H1 (cell line): ENCODE data around the gene TLE3. TPM values are rescaled to one million over a fixed set of nuclear protein-coding genes. Genes with fewer than 3 reads are reported as not detected.
A peak's percentile ranks its signal among the peaks of the same experiment; 100 is the strongest.

Experiments used
- CTCF ChIA-PET: fragments of 300-600 bp; sonication (Branson Sonifier 250); formaldehyde crosslinking; loops from one replicate; lab custom pipeline; 2021; ENCODE audit not compliant: partially characterized antibody; lab: Charles Lee
- POLR2A ChIA-PET: fragments of 300-600 bp; sonication (Branson Sonifier 250); formaldehyde crosslinking; loops from one replicate; lab custom pipeline; 2021; ENCODE audit warnings: inconsistent platforms; ENCODE audit not compliant: partially characterized antibody; lab: Charles Lee
- DNase-seq, 2 experiments: peaks; one replicate each; pipeline versions ENCODE4 v3.0.0 to v3.0.0-alpha.2; 2010 to 2022; ENCODE audit warnings: low spot score in 2 of 2, low read depth in 1 of 2, mixed read lengths in 1 of 2
- FAIRE-seq: peaks from 2 replicates; lab custom pipeline; 2011; peaks lifted over from hg19 to GRCh38; lab: Jason Lieb, UNC
- H2AFZ ChIP-seq: 2 replicates; pipeline ENCODE4 v1.8.1; 2012; ENCODE audit warnings: low read length, inconsistent platforms
- H2AK5ac ChIP-seq: 2 replicates; pipeline ENCODE4 v1.6.1; 2013; ENCODE audit warnings: low read depth, low read length
- H2BK120ac ChIP-seq: replicated peaks from 2 replicates; pipeline ENCODE3; 2013; ENCODE audit warnings: low read depth, low read length, inconsistent platforms
- H2BK12ac ChIP-seq: 2 replicates; pipeline ENCODE4 v1.6.1; 2013; ENCODE audit warnings: low read depth, low read length
- H2BK15ac ChIP-seq: 2 replicates; pipeline ENCODE4 v1.6.1; 2013; ENCODE audit warnings: low read length
- H2BK20ac ChIP-seq: 2 replicates; pipeline ENCODE4 v1.6.1; 2013; ENCODE audit warnings: low read length
- H2BK5ac ChIP-seq: 2 replicates; pipeline ENCODE4 v1.6.1; 2013; ENCODE audit warnings: low read depth, low read length
- H3K14ac ChIP-seq: 2 replicates; pipeline ENCODE4 v1.6.1; 2013; ENCODE audit warnings: inconsistent platforms; ENCODE audit not compliant: insufficient read length
- H3K18ac ChIP-seq: 2 replicates; pipeline ENCODE4 v1.6.1; 2013; ENCODE audit warnings: low read length; ENCODE audit errors: extremely low read depth
- H3K23ac ChIP-seq: 2 replicates; pipeline ENCODE4 v1.6.1; 2013; ENCODE audit warnings: inconsistent platforms; ENCODE audit not compliant: insufficient read length
- H3K23me2 ChIP-seq: 2 replicates; pipeline ENCODE4 v1.6.1; 2013; ENCODE audit warnings: low read depth, low read length
- H3K27ac ChIP-seq: 2 replicates; pipeline ENCODE4 v1.6.1; 2011; ENCODE audit warnings: low read depth, low read length, inconsistent platforms
- H3K27me3 ChIP-seq, 4 experiments: replicated peaks in 1 of 4; 1 replicate in 1 of 4; 2 replicates in 3 of 4; pipeline versions ENCODE4 v1.6.1 to v1.8.1; 2011 to 2013; ENCODE audit warnings: low read length in 3 of 4, mild to moderate bottlenecking in 3 of 4, inconsistent platforms in 2 of 4, mixed read lengths in 2 of 4, moderate library complexity in 1 of 4; ENCODE audit not compliant: control insufficient read depth in 3 of 4, insufficient read depth in 3 of 4; ENCODE audit errors: extremely low read depth in 1 of 4
- H3K36me3 ChIP-seq, 4 experiments: 2 replicates each; pipeline versions ENCODE4 v1.6.1 to v1.8.1; 2011 to 2013; ENCODE audit warnings: mild to moderate bottlenecking in 4 of 4, low read length in 3 of 4, moderate library complexity in 2 of 4, control low read depth in 1 of 4, inconsistent platforms in 1 of 4; ENCODE audit not compliant: insufficient read depth in 4 of 4, control insufficient read depth in 2 of 4
- H3K4ac ChIP-seq: replicated peaks from 2 replicates; pipeline ENCODE3; 2013; ENCODE audit warnings: low read length, low read depth, mixed read lengths, inconsistent platforms; ENCODE audit not compliant: insufficient read length
- H3K4me1 ChIP-seq, 4 experiments: replicated peaks in 1 of 4; 1 replicate in 1 of 4; 2 replicates in 3 of 4; pipeline versions ENCODE4 v1.6.1 to v1.8.1; 2011 to 2013; ENCODE audit warnings: low read length in 3 of 4, inconsistent platforms in 2 of 4, mixed read lengths in 1 of 4; ENCODE audit not compliant: insufficient read depth in 4 of 4, control insufficient read depth in 3 of 4
- H3K4me2 ChIP-seq, 2 experiments: 2 replicates each; pipeline versions ENCODE4 v1.6.1 to v1.8.1; 2011 to 2013; ENCODE audit warnings: low read depth in 2 of 2, low read length in 2 of 2, control low read depth in 1 of 2, inconsistent platforms in 1 of 2, mild to moderate bottlenecking in 1 of 2; ENCODE audit not compliant: insufficient read depth in 1 of 2
- H3K4me3 ChIP-seq, 4 experiments: fragments of 200-600, 300-600 bp in 1 of 4; sonication (generic), shearing (Covaris generic), sonication (Bioruptor Twin) in 1 of 4; 2 replicates each; pipeline versions ENCODE4 v1.5.1 to v1.8.1; 2011 to 2016; ENCODE audit warnings: low read length in 4 of 4, low read depth in 3 of 4, control low read depth in 2 of 4, inconsistent platforms in 2 of 4, mild to moderate bottlenecking in 2 of 4, mixed read lengths in 1 of 4, moderate library complexity in 1 of 4; ENCODE audit not compliant: insufficient read depth in 2 of 4; ENCODE audit errors: extremely low read depth in 1 of 4
- H3K56ac ChIP-seq: replicated peaks from 2 replicates; pipeline ENCODE3; 2013; ENCODE audit warnings: low read depth, mild to moderate bottlenecking, mixed read lengths, low read length, inconsistent platforms; ENCODE audit not compliant: insufficient read length
- H3K79me1 ChIP-seq: 2 replicates; pipeline ENCODE4 v1.6.1; 2013; ENCODE audit warnings: low read depth, low read length, control low read depth
- H3K79me2 ChIP-seq, 2 experiments: 2 replicates each; pipeline versions ENCODE4 v1.6.1 to v1.8.1; 2012 to 2013; ENCODE audit warnings: low read length in 2 of 2, mild to moderate bottlenecking in 2 of 2, inconsistent platforms in 1 of 2; ENCODE audit not compliant: insufficient read depth in 2 of 2, control insufficient read depth in 1 of 2
- H3K9ac ChIP-seq, 4 experiments: replicated peaks in 1 of 4; 1 replicate in 1 of 4; 2 replicates in 3 of 4; pipeline versions ENCODE4 v1.6.1 to v1.8.1; 2011 to 2013; ENCODE audit warnings: low read depth in 3 of 4, low read length in 3 of 4, control low read depth in 2 of 4, mild to moderate bottlenecking in 2 of 4, moderate library complexity in 2 of 4, inconsistent platforms in 1 of 4; ENCODE audit errors: extremely low read depth in 1 of 4
- H3K9me3 ChIP-seq, 2 experiments: 2 replicates each; pipeline versions ENCODE4 v1.6.1 to v1.8.1; 2012 to 2013; ENCODE audit warnings: mild to moderate bottlenecking in 2 of 2, moderate library complexity in 2 of 2, control low read depth in 1 of 2, inconsistent platforms in 1 of 2, low read depth in 1 of 2, low read length in 1 of 2, mixed read lengths in 1 of 2; ENCODE audit not compliant: insufficient read depth in 2 of 2
- H4K20me1 ChIP-seq, 2 experiments: replicated peaks in 1 of 2; 2 replicates each; pipeline versions ENCODE3 to v1.8.1; 2011 to 2013; ENCODE audit warnings: inconsistent platforms in 2 of 2, low read length in 2 of 2, mild to moderate bottlenecking in 1 of 2; ENCODE audit not compliant: insufficient read depth in 2 of 2, control insufficient read depth in 1 of 2
- H4K5ac ChIP-seq: 2 replicates; pipeline ENCODE4 v1.6.1; 2013; ENCODE audit warnings: low read length, low read depth, mixed read lengths, inconsistent platforms; ENCODE audit not compliant: insufficient read length
- H4K8ac ChIP-seq: 2 replicates; pipeline ENCODE4 v1.8.0; 2013; ENCODE audit warnings: mild to moderate bottlenecking, moderate library complexity, low read length, inconsistent platforms; ENCODE audit not compliant: insufficient read depth; ENCODE audit errors: extremely low read depth
- H4K91ac ChIP-seq: replicated peaks from 2 replicates; pipeline ENCODE3; 2013; ENCODE audit warnings: low read length, mixed read lengths, inconsistent platforms; ENCODE audit not compliant: insufficient read length
- HDAC2 ChIP-seq, 2 experiments: fragments of 300-600 bp in 1 of 2; sonication (generic) in 1 of 2; IDR thresholded peaks; 2 replicates each; pipeline ENCODE4 v1.6.1; 2011 to 2012; ENCODE audit warnings: low read depth in 2 of 2, low read length in 2 of 2, mild to moderate bottlenecking in 2 of 2, moderate library complexity in 2 of 2, borderline replicate concordance in 1 of 2, inconsistent platforms in 1 of 2
- HDAC6 ChIP-seq: IDR thresholded peaks from one replicate; pipeline ENCODE4 v1.7.1; 2012; ENCODE audit warnings: low read depth, mild to moderate bottlenecking, inconsistent platforms, low read length, moderate library complexity
- POLR2A ChIP-seq, 2 experiments: IDR thresholded peaks; 1 replicate in 1 of 2; 2 replicates in 1 of 2; pipeline ENCODE4 v1.6.1; 2011; ENCODE audit warnings: low read depth in 2 of 2, low read length in 2 of 2, mild to moderate bottlenecking in 2 of 2; ENCODE audit errors: control extremely low read depth in 1 of 2
- WGBS, 2 experiments: shearing (Covaris generic) in 1 of 2; methylation state at CpG; one replicate each; pipeline versions ENCODE4 v1.1.6 to v1.1.7; 2013 to 2015; ENCODE audit warnings: low lambda C conversion rate in 2 of 2, mixed read lengths in 2 of 2, inconsistent platforms in 1 of 2, low coverage in 1 of 2, missing lambda C conversion rate in 1 of 2; ENCODE audit not compliant: insufficient replicate concordance in 2 of 2, insufficient coverage in 1 of 2, insufficient read length in 1 of 2; ENCODE audit errors: extremely low coverage in 1 of 2, missing lambda C conversion rate in 1 of 2; 5-methylcytosine and 5-hydroxymethylcytosine counted together
- polyA plus RNA-seq, 7 experiments: library from polyadenylated mRNA; depleted of rRNA in 3 of 7; stranded (reverse) in 5 of 7; unstranded in 2 of 7; fragments of >200 nt in 5 of 7; fragments of 200-250 nt in 2 of 7; gene quantifications; 1 replicate in 5 of 7; 2 replicates in 1 of 7; 4 replicates in 1 of 7; pipeline versions ENCODE4 v1.2.1 to v1.2.3, GENCODE V29; 2011 to 2013; ENCODE audit warnings: missing spikeins in 2 of 7, mixed read lengths in 2 of 7
- total RNA-seq: library from RNA; stranded (reverse); fragmentation: NEBNext Ultra II Directional; extraction: Animal tissue kit (Norgen Biotek cat#: 25700); gene quantifications from 2 replicates; pipeline ENCODE4 v1.2.1, GENCODE V29; 2021

TLE3 gene
- total and polyA plus RNA-seq, 2 of the 8 experiments (the other 6 are each of a cell fraction or from before 2014, with no cell fraction given) = 25.1 to 61.2 TPM

DNA sequence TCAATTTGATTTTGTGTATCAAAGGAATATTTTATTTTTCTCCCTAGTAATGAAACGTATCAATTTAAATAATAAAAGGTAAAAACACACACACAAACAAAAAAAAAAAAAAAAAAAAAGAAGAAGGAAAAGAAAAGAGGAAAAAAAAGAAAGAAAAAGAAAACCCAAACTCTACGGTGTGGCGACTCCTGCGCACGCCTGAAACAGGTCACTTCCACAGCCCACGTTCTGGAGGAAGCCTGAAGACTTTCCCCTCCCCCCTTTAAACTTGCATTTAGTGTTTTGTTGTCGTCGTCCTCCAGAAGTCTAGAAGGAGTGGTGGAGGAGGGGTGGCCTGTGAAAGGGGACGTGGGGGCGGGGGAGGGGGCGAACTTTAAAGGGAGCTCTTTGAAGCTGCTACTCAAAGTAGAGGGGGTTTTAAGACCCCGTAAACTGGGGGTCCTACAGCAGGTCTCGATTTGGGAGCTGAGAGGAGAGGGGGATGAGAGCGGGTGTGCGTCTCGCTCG is 2.3 kb upstream of the TLE3 start:
- H3K27me3 ChIP-seq = peaks cover 0 to 18% (median 16%) of the 10 kb centered on the region in 4 experiments; a peak in 6 of 7 replicates
- H3K9ac ChIP-seq = peak overlapping the region in 3 of 4 experiments; percentile 48 to 57 (median 53); a peak in 4 of 7 replicates
- no peak overlapping the region for H2BK120ac ChIP-seq
- FAIRE-seq = no peak
- peak overlapping the region; percentile 95; the same call in 1 of the 2 replicates for H3K18ac ChIP-seq
- H3K36me3 ChIP-seq = no peaks in the 10 kb centered on the region; a peak in 1 of 8 replicates
- H2BK15ac ChIP-seq = no peak overlapping the region
- peaks cover 2 to 8% (median 6%) of the 10 kb centered on the region in 4 experiments; a peak in 6 of 7 replicates for H3K4me1 ChIP-seq
- peaks cover 30% of the 10 kb centered on the region; the same call in 1 of the 2 replicates for H3K23me2 ChIP-seq
- CTCF ChIA-PET = interaction anchor here (1.1 to 4.1 kb wide), 4 partner anchors 11 to 183 kb away, joined by 3 to 16 read pairs (median 3); no protein-coding TSS in a partner anchor
- no peak overlapping the region for H3K14ac ChIP-seq
- H4K5ac ChIP-seq = no peak overlapping the region
- no peak overlapping the region for H3K4ac ChIP-seq
- peak overlapping the region; percentile 44 to 62 (median 52) for H3K4me3 ChIP-seq
- H3K9me3 ChIP-seq = no peaks in the 10 kb centered on the region
- H4K20me1 ChIP-seq = peaks cover 0 to 1% of the 10 kb centered on the region in 2 experiments
- peaks cover 0 to 19% of the 10 kb centered on the region in 2 experiments; a peak in 2 of 4 replicates for H3K79me2 ChIP-seq
- H3K23ac ChIP-seq = no peak overlapping the region
- no peak overlapping the region for H3K56ac ChIP-seq
- peak overlapping the region; percentile 99 to 100 for H3K4me2 ChIP-seq
- H4K8ac ChIP-seq = peak overlapping the region; percentile 93; the same call in 1 of the 2 replicates
- peak overlapping the region; percentile 80; the same call in 1 of the 2 replicates for H2BK12ac ChIP-seq
- 0 out of 2 replicates have a peak overlapping the region, but pooled peaks have one; percentile 72 for H2BK20ac ChIP-seq
- POLR2A ChIA-PET = interaction anchor here (0.6 to 12.8 kb wide), 33 partner anchors 8 to 1163 kb away, joined by 3 to 151 read pairs (median 3); partner anchors contain the start of gene RPLP1
- DNase-seq = no peak
- H2AK5ac ChIP-seq = no peak overlapping the region; the same call in 1 of the 2 replicates
- no peaks in the 10 kb centered on the region for H3K79me1 ChIP-seq
- no peak overlapping the region; the same call in 1 of the 2 replicates for H2AFZ ChIP-seq
- 2% methylated on average over 8 of the region's 17 CpGs; no CpG with 5 or more reads in 1 of the 2 experiments for WGBS, 2 experiments
- no peak overlapping the region for H4K91ac ChIP-seq
- H3K27ac ChIP-seq = no peak overlapping the region
- H2BK5ac ChIP-seq = 0 out of 2 replicates have a peak overlapping the region, but pooled peaks have one; percentile 52
- TF ChIP-seq HDAC2 (IDR thresholded peaks at IDR 0.05; ENCODE audit: borderline replicate concordance in 1 of 2, low read depth in 2 of 2, low read length in 2 of 2) (no peak), HDAC6 (no peak), POLR2A (IDR thresholded peaks at IDR 0.05; ENCODE audit: control extremely low read depth in 1 of 2, low read depth in 2 of 2, low read length in 2 of 2) (peak in 1 of 2 experiments; percentile 34; a peak in 1 of 3 replicates)
